Stimulated activated CD8-positive, alpha-beta memory T cell treated with anti-CD3 and anti-CD28 coated beads, Interleukin-12 subunit alpha, Interleukin-12 subunit beta, amount 100 ng/mL, for 24 hours (primary cell): ENCODE data around the gene INHBC.

Experiments used
- DNase-seq: peaks from one replicate; pipeline ENCODE4 v3.0.0-alpha.2; 2020; ENCODE audit errors: extremely low read depth

Gene INHBC

GRCh38 chr12:57469296-57470164 lies 34.9 kb downstream of the INHBC start:
- no peak for DNase-seq

- DNase-seq = no peak
Measured at GRCh38 chr12:57470286-57470969, 35.8 kb downstream of the INHBC start.

DNA sequence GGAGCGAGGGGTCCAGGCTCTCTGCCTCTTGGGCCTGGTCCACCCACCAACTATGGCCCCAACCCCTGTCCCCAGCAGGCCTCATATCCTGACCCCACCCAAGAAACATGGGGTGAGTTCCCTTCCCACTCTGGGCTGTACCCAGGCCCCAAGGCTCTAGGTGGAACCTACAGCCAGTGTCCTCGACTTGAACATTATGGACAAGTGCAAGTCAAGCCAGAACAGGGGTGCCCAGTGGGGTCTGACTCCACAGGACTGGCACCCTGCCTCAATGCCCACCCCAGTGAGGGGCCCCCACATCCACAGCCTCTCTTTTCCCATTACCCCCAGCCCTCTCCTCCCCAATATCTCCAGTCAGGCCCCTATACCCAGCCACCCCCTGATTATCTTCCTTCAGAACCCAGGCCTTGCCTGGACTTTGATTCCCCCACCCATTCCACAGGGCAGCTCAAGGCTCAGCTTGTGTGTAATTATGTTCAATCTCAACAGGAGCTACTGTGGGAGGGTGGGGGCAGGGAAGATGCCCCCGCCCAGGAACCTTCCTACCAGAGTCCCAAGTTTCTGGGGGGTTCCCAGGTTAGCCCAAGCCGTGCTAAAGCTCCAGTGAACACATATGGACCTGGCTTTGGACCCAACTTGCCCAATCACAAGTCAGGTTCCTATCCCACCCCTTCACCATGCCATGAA lies 36.5 kb downstream of the INHBC start:
- no peak for DNase-seq

DNA sequence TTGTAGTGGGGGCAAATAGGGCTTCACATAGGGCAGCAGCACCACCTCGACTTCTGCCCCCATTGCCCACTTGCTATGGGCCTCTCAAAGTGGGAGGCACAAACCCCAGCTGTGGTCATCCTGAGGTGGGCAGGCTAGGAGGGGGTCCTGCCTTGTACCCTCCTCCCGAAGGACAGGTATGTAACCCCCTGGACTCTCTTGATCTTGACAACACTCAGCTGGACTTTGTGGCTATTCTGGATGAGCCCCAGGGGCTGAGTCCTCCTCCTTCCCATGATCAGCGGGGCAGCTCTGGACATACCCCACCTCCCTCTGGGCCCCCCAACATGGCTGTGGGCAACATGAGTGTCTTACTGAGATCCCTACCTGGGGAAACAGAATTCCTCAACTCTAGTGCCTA lies 37.1 kb downstream of the INHBC start:
- DNase-seq = no peak

- DNase-seq = no peak
Measured at GRCh38 chr12:57472391-57472790, 37.8 kb downstream of the INHBC start.

- no peak for DNase-seq
Measured at GRCh38 chr12:57473392-57473791, 38.8 kb downstream of the INHBC start.

- no peak for DNase-seq
Measured at GRCh38 chr12:57473886-57474285, 39.3 kb downstream of the INHBC start.

GRCh38 chr12:57474430-57474829 lies 39.8 kb downstream of the INHBC start:
- DNase-seq = no peak

DNA sequence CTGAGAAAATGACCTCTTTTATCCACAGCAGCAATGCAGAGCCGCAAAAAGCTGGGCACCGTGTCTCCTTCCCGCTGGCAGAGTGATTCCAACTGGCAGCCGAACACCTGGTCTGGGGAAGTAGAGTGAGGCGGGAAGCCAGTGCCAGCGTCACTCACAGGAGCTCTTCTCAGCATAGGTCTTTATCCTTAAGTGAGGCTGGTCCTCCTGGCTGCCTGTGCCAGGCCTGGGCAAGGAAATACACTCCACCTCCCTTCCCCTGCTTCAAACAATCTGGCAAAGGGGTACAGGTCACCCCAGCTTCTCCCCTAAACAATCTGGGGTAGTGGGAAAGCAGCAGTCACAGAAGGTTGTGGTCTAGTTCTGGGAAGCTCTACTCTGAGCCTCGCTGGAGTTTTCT lies 40.3 kb downstream of the INHBC start:
- no peak for DNase-seq

GRCh38 chr12:57475271-57476161 lies 40.9 kb downstream of the INHBC start:
- no peak for DNase-seq

DNA sequence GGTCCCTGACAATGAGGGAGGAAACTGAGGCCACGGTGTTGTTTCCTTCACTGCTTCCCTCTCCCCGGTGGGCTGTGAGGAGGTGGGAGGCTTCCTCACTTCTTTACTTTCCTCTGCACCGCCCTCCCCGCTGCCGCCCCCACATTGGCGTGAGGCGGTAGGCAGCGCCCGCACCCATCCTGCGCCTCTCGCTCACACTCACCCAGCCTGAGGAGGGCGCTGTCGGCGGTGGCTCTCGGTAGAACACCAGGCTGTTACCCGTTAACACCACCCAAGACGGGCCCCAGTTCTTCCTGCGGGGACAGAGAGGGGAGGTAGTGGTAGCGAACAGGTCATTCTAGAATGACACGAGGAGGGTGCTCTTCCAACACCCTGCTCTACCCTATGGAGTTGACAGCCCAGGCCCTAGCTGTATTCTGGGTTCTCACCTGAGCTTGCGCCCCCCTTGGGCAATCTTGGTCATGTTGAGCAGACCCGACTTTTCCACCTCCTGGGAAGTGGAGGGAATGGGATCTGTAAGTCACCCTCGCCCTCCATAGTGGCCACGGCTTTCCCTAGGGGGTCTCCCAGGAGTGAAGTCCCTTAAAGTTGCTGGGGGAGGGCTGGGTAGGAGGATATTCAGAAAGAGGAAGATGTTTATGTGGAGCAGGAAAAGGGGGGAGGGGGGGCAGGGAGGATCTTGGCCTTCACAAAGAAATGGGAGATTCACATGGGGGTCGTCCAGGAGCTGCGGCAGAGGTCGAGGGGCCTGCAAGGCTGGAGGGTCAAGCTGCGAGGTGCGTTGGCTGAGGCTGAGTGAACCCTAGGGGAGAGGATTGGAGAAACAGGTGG lies 41.8 kb downstream of the INHBC start:
- DNase-seq = no peak

- no peak for DNase-seq
Measured at GRCh38 chr12:57476993-57477709, 42.6 kb downstream of the INHBC start.

- DNase-seq = no peak
Measured at GRCh38 chr12:57477710-57478681, 43.4 kb downstream of the INHBC start.

GRCh38 chr12:57479043-57479375 lies 44.4 kb downstream of the INHBC start:
- DNase-seq = no peak

DNA sequence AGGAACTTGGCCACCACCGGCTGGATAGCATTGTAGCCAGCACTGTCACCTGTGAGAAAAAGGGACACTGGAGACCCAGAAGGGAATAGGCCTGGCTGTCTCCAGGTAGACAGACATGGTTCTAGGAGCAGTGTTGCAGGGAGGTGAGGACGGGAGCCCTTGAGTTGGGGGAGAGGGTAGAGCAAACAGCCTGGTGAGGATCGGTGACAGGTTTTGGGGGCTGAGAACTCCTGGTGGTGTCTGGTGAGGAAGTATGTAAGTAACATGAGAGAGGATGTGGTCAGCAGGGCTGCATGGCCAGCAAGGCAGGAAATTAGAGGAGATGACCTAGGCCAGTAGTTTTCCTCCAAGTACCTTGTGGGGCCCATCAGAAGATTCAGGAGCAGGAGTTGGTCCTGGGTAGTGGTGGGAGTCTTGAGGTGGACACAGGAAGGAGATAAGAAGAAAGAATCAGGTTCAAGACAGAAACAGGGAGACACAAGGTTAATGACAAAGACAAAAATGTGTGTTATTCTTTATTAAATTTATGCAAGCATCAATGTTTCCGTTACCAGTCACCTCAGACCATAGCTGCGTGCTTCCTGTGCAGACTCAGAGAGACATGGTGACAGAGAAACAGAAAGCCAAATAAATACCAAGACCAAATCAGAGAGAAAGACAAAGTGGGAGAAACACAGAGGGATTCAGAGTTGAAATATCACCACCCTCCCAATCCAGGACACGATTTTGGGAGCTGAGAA lies 45.0 kb downstream of the INHBC start, which contains the start of gene ARHGAP9:
ARHGAP9 (minus strand) TSS at position 491 of the 740 bp plus-strand sequence; CDS start at position 31, 460 bp downstream.
- no peak for DNase-seq

- DNase-seq = no peak
Measured at GRCh38 chr12:57481671-57482070, 47.1 kb downstream of the INHBC start.

DNA sequence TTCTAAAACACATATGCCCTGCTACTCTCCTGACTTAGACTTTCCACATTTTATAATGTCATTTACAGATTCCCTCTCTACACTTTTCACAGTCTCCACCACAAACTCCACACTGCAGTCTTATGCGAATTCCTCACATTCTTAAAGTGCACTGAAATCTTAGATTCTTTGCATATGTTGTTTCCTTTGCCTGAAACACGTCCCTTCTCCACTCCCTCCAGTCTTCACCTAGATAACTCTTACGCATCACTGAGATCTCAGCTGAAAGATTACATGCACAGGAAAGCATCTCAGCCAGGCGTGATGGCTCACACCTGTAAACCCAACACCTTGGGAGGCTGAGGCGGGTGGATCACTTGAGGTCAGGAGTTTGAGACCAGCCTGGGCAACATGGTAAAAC lies 48.9 kb downstream of the INHBC start:
- no peak for DNase-seq

- DNase-seq = no peak
Measured at GRCh38 chr12:57485695-57486094, 51.1 kb downstream of the INHBC start.
